ENCODE data around the gene PRRC2C.

The PRRC2C gene

GRCh38 chr1:171637928-171638576 is 152.7 kb downstream of the PRRC2C start:
- DNase-seq (ENCODE audit: low read depth in 2 of 2) = no peak

GRCh38 chr1:171640225-171640624 is 154.9 kb downstream of the PRRC2C start:
- DNase-seq (ENCODE audit: low read depth in 2 of 2) = no peak

- DNase-seq (ENCODE audit: low read depth in 2 of 2) = no peak
Observed at GRCh38 chr1:171641076-171641864, 155.9 kb downstream of the PRRC2C start.

GRCh38 chr1:171642197-171642596 is 156.9 kb downstream of the PRRC2C start:
- DNase-seq (ENCODE audit: low read depth in 2 of 2) = no peak
